MM.1S (cell line): Measurements from ENCODE around the gene CNTNAP2.
A peak's percentile ranks its signal among the peaks of the same experiment; 100 is the strongest.

ENCODE experiments used
- DNase-seq: peaks from one replicate; pipeline ENCODE4 v3.0.0-alpha.2; 2015
- H2AFZ ChIP-seq: fragments of 300-600 bp; sonication (generic); 2 replicates; pipeline ENCODE4 v1.6.0; 2016; ENCODE audit warnings: antibody characterized with exemption, low read length
- H3F3A ChIP-seq: fragments of 300-600 bp; sonication (generic); 2 replicates; pipeline ENCODE4 v1.6.1; 2016; ENCODE audit warnings: mild to moderate bottlenecking, antibody characterized with exemption, low read length, moderate library complexity, mixed read lengths; ENCODE audit not compliant: insufficient read depth
- H3K27ac ChIP-seq: fragments of 300-600 bp; sonication (generic); 2 replicates; pipeline ENCODE4 v1.5.1; 2016; ENCODE audit warnings: mild to moderate bottlenecking, low read length
- H3K27me3 ChIP-seq: fragments of 300-600 bp; sonication (generic); replicated peaks from 2 replicates; pipeline ENCODE4 v1.6.0; 2016; ENCODE audit warnings: low read length; ENCODE audit not compliant: insufficient read depth
- H3K36me3 ChIP-seq: fragments of 300-600 bp; sonication (generic); replicated peaks from 2 replicates; pipeline ENCODE4 v1.6.1; 2016; ENCODE audit warnings: mild to moderate bottlenecking, low read length, mixed read lengths; ENCODE audit not compliant: insufficient read depth
- H3K4me1 ChIP-seq: fragments of 300-600 bp; sonication (generic); 2 replicates; pipeline ENCODE4 v1.6.1; 2016; ENCODE audit warnings: low read length, mixed read lengths
- H3K4me2 ChIP-seq: fragments of 300-600 bp; sonication (generic); 2 replicates; pipeline ENCODE4 v1.6.0; 2016; ENCODE audit warnings: low read depth, low read length
- H3K4me3 ChIP-seq: fragments of 300-600 bp; sonication (generic); 2 replicates; pipeline ENCODE4 v1.5.1; 2016; ENCODE audit warnings: low read length, mixed read lengths
- H3K79me2 ChIP-seq: fragments of 300-600 bp; sonication (generic); 2 replicates; pipeline ENCODE4 v1.6.1; 2016; ENCODE audit warnings: mixed run types, low read length, mixed read lengths
- H3K9ac ChIP-seq: fragments of 300-600 bp; sonication (generic); 2 replicates; pipeline ENCODE4 v1.6.1; 2016; ENCODE audit warnings: low read length, mixed read lengths
- H3K9me2 ChIP-seq: fragments of 300-600 bp; sonication (generic); replicated peaks from 2 replicates; pipeline ENCODE4 v1.6.1; 2016; ENCODE audit warnings: mild to moderate bottlenecking, low read length, mixed read lengths; ENCODE audit not compliant: insufficient read depth
- H3K9me3 ChIP-seq: fragments of 300-600 bp; sonication (generic); replicated peaks from 2 replicates; pipeline ENCODE4 v1.6.1; 2016; ENCODE audit warnings: mild to moderate bottlenecking, low read length, mixed read lengths; ENCODE audit not compliant: insufficient read depth
- H4K20me1 ChIP-seq: fragments of 300-600 bp; sonication (generic); 2 replicates; pipeline ENCODE4 v1.6.1; 2016; ENCODE audit warnings: mild to moderate bottlenecking, low read length, moderate library complexity, mixed read lengths; ENCODE audit not compliant: insufficient read depth
- CTCF ChIP-seq: fragments of 300-600 bp; sonication (generic); IDR thresholded peaks from 2 replicates; pipeline ENCODE4 v1.5.1; 2016; ENCODE audit warnings: antibody characterized with exemption, low read length, mixed read lengths
- EZH2 ChIP-seq: fragments of 300-600 bp; sonication (generic); optimal IDR thresholded peaks from 2 replicates; pipeline ENCODE3; 2017; ENCODE audit warnings: low read depth, mild to moderate bottlenecking, antibody characterized with exemption, low read length, mixed read lengths
- EZH2phosphoT487 ChIP-seq: fragments of 300-600 bp; sonication (generic); IDR thresholded peaks from 2 replicates; pipeline ENCODE4 v1.6.1; 2018; ENCODE audit warnings: antibody characterized with exemption, low read length

Gene CNTNAP2

GRCh38 chr7:146654048-146654447, 537.4 kb downstream of the CNTNAP2 start:
- no peak overlapping the region for H3K4me2 ChIP-seq
- no peak overlapping the region for H3K9ac ChIP-seq
- no peak for DNase-seq

DNA sequence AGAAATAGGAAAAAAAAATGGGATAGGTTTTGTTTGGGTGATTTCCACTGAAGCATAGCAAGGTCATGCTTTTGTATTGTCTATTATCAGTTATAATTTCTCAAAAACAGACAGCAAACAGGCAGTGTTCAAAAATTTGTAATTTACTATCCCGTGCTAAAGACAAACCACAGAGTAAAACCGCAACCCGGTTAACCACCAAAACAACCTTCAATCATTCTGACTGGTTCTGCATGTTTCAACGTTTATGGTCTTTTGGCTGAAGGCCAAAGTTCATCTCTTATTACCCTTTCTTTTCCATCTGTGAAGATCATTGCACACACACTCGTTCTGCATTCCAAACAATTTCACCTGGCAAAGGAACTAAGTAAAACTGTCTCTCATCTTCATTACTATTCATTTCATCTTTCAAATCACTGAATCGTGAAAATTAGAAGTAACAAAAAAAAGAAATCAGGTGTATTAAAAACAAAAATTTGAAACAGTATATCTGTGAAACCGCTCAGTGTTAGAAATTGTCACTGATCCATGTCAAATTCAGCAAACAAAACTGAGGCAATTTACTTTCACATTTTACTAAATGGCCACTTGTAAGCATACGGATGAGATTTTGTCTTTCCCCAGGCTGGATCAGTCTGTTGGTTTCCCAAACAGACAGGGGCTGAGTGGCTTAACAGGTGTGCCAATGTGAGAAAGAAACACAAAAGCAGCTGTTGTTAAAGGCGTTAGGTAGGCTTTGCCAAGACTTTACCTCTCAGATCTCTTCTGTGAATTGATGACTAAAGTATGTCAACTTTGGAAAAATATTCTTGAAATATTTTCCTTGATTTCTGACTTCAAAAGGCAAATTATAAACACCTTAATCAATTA, 539.6 kb downstream of the CNTNAP2 start:
- H4K20me1 ChIP-seq: no peaks in the 10 kb centered on the region
- H3K9ac ChIP-seq: peak overlapping the region; percentile 18; the same call in 1 of the 2 replicates
- H3K27me3 ChIP-seq: no peaks in the 10 kb centered on the region
- H3K9me3 ChIP-seq: no peaks in the 10 kb centered on the region
- peak overlapping the region; percentile 29; the same call in 1 of the 2 replicates for H3K27ac ChIP-seq
- no peaks in the 10 kb centered on the region for H3K36me3 ChIP-seq
- no peaks in the 10 kb centered on the region for H3K79me2 ChIP-seq
- H3F3A ChIP-seq: peaks cover 7% of the 10 kb centered on the region
- no peaks in the 10 kb centered on the region for H3K9me2 ChIP-seq
- peak overlapping the region; percentile 33; the same call in 1 of the 2 replicates for H3K4me3 ChIP-seq
- H3K4me2 ChIP-seq: peak overlapping the region; percentile 63
- H3K4me1 ChIP-seq: peaks cover 20% of the 10 kb centered on the region
- H2AFZ ChIP-seq: 0 out of 2 replicates have a peak overlapping the region, but pooled peaks have one; percentile 5
- peak; percentile 94 for DNase-seq
- TF ChIP-seq EZH2 (no peak), EZH2phosphoT487 (no peak), CTCF (no peak)

More at GRCh38 chr7:146654048-146654447, 537.4 kb downstream of the CNTNAP2 start:
- TF ChIP-seq EZH2phosphoT487: no peak
- no peak for TF ChIP-seq CTCF
- TF ChIP-seq EZH2: no peak
- Histone ChIP-seq H3K4me1 (peaks cover 20% of the 10 kb centered on the region), H3K79me2 (no peaks in the 10 kb centered on the region), H3F3A (peaks cover 7% of the 10 kb centered on the region), H2AFZ (no peak overlapping the region), H3K9me2 (no peaks in the 10 kb centered on the region), H3K4me3 (no peak overlapping the region), H3K9me3 (no peaks in the 10 kb centered on the region), H3K27ac (no peak overlapping the region), H4K20me1 (no peaks in the 10 kb centered on the region), H3K27me3 (no peaks in the 10 kb centered on the region), H3K36me3 (no peaks in the 10 kb centered on the region)

- H3K4me1 ChIP-seq: peaks cover 20% of the 10 kb centered on the region
- no peak overlapping the region for H2AFZ ChIP-seq
These were observed 540.4 kb downstream of the CNTNAP2 start for GRCh38 chr7:146656988-146657387.

More at GRCh38 chr7:146656988-146657387, 540.4 kb downstream of the CNTNAP2 start:
- peak; percentile 10 for DNase-seq
- peak overlapping the region; percentile 63 for H3K4me2 ChIP-seq
- H3K9ac ChIP-seq: no peak overlapping the region
- no peaks in the 10 kb centered on the region for H3K9me3 ChIP-seq
- no peaks in the 10 kb centered on the region for H3K27me3 ChIP-seq
- H3K79me2 ChIP-seq: no peaks in the 10 kb centered on the region
- peak overlapping the region; percentile 4; the same call in 1 of the 2 replicates for H3K4me3 ChIP-seq
- no peaks in the 10 kb centered on the region for H4K20me1 ChIP-seq
- H3K36me3 ChIP-seq: no peaks in the 10 kb centered on the region
- H3F3A ChIP-seq: peaks cover 7% of the 10 kb centered on the region
- TF ChIP-seq EZH2 (no peak), EZH2phosphoT487 (no peak), CTCF (peak; percentile 28)
- no peak overlapping the region for H3K27ac ChIP-seq
- no peaks in the 10 kb centered on the region for H3K9me2 ChIP-seq
